Measurements from ENCODE around the gene FCGR1A.
"Not testable (repeated sequence)": the region's sequence is repeated elsewhere in the genome, so short reads cannot be mapped to it uniquely, and the experiment has no call there.

The FCGR1A gene

DNA sequence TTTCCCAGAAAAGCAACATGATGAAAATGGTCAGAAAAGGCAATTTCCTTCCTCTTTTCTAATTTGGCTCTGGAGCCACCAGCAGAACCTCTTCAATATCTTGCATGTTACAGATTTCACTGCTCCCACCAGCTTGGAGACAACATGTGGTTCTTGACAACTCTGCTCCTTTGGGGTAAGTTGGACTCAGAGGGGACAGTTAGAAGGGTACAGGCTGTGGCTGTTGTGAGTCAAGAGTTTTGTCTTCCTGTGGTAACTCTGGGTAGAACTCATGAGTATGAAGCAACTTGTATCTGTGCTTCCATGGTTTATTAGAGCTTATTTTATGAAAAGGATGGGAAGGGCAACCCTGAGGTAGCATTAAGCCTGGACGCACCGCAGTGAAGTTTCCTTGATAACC lies at the start of gene FCGR1A:
Gene FCGR1A, plus strand, starts transcription at position 95 of the 400 bp plus-strand sequence. Its CDS starts 50 bp downstream, at position 145.
- not testable (repeated sequence) for DNase-seq

DNA sequence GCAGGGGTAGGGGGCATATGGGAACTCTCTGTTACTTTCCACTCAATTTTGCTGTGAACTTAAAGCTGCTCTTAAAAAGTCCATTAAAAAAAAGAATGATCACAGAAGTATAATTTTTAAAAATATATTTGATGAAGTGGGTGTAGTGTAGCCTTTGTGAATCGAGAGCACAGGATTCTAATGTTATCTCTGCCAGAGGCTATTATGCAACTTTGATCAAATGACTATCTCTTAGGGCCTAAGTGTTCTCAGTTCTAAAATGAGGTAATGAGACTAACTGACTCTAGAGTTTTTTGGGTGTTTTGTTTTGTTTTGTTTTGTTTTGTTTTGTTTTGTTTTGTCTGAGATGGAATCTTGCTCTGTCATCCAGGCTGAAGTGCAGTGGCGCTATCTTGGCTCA lies 49.7 kb upstream of the FCGR1A start:
- DNase-seq = not testable (repeated sequence)

DNA sequence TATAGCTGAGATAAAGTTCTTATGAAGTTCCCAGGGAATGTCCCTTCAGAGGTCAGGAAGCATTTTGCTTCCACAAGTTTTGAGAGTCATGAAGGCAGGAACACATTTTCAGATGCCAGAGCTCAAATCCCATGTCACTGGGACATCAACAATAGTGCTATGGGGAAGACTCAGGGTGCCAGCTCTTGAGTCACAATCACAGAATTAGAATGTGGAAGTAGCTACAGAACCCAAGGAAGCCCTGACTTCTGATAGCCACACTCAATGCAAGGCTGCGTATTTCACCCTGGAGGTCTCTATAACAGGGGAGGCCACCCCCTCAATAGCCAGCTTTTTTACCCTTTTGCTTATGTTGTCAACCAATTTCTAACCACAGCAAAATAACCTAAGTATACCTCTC lies 47.8 kb upstream of the FCGR1A start:
- not testable (repeated sequence) for DNase-seq

DNA sequence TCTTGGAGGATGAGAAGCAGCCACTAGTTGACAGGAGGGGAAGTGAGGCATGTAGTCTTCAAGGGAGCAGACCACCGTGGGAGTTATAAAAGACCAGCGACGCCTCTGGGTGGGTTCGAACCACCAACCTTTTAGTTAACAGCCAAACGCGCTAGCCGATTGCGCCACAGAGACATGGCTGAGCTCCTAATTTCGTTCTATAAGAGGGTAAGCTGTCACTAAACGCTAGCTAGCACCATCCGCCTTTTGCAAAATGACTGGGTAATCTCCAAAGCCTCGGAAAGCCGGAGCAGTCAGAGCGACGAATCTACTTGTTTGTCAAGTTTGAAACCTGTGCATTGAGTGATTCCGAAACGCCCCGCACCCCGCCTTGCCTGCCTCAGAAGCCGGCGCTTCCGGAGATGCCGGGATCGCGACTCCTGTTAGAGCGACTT lies 42.3 kb upstream of the FCGR1A start:
- DNase-seq = peak; percentile 57

DNA sequence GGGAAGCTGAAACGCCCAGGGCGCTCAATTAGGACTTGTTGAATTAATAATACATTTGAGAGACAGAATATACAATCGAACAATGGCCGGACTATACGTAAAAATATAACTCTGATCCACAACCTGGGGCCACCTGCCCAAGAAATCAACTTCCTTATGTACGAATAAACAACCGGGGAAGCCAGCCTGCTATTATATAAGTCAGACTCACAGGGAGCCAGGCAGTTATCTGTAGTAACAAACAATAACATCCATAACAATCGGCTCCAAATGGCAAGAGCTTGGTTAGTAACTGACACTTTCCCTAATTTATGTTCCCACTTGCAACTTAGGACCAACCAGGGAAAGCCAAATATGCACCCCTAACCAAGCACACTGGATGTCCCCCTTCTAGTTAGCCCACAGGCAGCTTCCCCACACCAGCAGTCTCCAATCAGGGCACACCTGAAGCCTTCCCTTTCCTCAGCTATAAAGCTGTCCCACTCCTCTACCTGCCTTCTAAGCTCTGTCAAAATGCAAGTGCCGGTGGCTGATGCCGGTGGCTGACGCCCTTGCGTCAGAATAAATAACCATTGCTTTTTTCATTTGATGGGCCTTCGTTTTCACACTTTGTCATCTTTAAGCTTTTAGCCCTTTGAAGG lies 41.8 kb upstream of the FCGR1A start:
- DNase-seq = not testable (repeated sequence)

DNA sequence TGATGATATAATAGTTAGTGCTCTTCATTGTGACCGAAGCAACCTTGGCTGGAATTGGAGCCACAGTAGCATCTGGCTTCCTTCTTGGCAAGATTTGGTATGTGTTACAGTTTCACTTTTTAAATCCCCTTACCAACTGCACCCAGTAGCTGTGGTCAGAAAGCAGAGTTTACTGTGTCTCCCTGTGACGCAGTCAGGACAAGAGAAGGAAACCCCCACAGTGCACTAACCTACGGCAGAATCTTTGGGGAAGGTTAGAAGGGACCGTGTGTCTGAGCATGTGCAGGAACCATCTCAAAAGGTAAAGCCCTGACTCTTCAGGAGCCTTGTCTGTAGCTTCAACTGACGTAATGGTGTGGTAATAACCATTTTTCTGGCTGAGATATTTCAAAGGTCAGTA lies 40.6 kb upstream of the FCGR1A start:
- not testable (repeated sequence) for DNase-seq

DNA sequence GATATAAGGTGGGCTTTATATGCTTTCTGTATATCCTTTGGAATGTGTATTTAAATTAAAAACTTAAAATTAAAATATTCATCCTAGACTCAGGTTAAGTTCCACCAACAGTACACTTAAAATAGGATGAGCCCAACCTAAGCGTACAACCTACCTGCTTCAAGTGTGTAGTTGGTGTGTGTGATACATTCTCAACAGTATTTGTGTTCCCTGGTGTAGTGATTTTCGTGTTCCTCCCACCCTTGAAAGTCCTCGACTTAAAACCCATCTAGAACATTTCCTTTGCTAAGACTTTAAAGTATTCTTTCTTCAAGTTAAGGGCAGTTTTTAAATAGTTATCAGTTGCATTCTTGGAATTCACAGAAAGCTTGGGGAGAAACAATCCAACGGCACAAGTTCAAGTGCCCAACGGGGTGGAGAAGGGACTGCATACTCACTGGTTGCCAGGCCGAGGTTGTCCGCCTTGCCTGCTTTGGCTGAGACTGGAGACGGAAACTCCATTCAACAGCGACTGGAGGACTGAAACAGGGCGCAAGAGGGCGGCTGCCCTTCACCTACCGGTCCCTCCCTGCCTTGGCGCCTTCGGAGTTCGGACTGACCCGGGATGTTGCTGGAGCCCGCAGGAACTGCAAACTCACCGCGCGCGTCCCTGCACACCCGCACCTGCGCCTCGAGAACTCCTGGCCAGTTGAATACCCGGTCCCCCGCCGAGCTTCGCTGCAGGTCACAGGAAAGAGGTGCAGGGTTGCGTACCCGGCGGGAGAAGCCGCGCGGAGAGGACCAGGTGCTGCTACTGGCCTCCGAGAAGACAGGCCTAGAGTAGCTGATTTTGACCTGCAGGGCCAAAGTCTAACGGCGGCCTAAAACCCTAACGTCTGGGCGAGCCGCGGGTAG lies 35.8 kb upstream of the FCGR1A start:
- not testable (repeated sequence) for DNase-seq

DNA sequence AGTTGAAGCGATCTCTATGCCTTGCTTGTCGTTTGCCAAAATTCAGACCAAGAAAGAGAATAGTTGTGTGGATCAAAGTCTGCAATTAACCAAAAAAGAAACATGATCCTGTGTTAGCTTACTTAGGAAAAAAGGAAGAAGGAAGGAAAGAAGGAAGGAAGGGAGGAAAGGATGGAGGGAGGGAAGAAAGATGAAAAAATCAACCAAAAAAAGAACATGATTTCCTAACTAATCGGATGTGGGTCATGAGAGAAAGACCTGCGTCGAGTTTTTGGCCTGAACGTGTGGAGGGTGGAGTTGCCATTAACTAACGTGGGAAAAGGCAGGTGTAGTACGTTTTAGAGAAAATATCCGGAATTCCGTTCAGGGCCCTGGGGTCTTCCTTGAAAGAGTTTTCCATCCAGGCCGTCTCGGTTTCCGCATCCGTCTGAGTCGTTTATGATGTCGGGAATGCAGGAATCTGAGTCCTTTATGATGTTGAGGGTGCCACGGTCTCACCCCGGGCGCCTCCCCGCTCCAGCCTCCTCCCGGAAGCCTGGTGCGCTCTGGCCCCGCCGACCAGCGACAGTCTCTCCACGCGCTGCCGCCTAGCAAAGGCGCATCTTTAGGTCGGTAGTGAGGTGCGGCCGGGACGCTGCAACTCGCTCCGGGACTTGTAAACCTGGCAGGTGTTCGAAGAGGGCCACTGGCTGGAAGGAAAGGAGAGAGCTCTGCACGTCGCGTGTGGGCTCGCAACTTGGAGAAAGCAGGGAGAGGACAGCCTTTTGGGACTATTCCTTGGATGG lies 34.9 kb upstream of the FCGR1A start:
- DNase-seq = not testable (repeated sequence)

DNA sequence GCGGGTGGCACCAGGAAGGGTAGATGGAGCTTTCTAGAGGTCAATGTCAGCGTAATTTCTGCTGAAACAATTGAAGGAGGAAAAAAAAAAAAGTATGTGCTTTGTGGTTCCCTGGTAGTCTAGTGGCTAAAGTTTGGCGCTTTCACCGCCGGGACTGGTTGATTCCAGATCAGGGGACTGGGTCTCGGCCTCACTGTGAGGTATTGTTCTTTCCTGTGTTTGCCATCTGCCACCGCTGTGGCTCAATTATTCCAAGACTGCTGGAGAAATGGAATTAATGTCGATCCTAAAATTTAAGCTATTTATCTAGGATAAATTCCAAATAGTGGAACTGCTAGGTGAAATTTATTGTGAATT lies 34.4 kb upstream of the FCGR1A start:
- DNase-seq = not testable (repeated sequence)

DNA sequence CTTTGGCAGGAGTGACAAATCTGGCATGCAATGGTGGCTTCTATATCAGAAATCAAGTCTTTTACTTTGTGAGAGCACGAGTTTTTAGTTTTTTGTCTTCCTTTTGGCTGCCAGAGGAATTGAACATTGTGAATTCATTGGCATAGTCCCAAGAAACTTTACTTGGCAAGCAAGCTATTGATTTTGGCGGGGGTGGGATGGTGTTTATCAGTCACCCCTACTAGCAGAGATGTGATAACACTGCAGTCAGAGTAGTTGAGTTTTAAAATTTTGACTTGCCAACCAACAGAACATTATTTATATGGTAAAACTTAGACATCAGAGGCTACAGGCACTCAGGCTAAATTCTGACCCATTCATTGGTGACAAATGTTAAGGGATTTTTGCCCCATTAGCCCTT lies 31.9 kb upstream of the FCGR1A start:
- not testable (repeated sequence) for DNase-seq

DNA sequence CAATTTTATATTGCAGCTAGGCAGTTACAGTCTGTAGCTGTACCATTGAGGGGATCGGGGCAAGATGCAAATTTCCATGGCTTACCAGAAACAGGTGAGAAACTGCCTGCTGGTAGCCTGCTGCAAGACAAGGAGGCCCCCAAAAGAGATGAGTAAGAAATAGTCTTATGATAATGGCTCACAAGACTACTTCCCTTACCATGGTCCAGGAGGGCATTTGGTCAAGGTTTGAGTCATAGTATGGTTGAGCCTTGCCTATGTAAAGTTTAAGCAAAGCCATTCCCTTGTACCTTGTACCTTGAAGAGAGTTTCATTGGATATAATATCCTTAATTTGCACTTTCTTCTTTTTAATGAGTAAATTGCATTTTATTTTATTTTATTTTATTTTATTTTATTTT lies 30.3 kb upstream of the FCGR1A start:
- DNase-seq = not testable (repeated sequence)

DNA sequence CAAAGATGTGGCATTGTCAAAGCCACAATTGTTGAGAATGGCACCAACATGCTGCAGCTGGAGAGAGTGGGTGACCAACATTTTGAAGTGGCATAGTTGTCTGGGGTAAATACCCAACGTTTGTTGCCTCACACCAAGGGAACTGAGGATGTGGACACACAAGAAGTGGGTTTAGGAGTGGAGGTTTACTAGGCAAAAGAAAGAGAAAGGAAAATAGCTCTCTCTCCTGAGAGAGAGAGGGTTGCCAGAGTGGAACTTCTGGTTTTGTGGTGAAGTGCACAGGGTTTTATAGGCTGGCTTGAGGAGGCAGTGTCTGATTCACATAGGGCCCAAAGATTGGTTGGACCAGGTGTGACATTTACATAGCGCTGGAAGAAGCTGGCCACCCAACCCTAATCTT lies 29.0 kb upstream of the FCGR1A start:
- DNase-seq = not testable (repeated sequence)

DNA sequence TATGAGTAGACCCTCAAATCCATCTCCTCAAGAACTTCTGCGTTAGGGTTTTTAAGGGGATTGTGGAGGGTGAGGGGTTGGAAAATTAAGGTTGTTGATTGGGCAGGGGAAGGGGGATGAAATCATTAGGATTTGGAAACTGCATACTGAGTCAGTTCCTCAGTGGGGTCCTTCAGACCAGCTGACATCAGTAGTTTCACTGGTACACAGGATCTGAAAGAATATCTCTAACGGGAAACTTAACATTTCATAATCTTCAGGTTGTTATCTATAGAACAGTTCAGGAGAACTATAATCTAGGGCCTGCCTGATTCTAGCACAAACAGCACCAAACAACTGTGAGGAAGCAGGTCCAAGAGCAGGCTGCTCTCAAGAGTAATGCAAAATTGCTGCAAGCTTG lies 27.2 kb upstream of the FCGR1A start:
- not testable (repeated sequence) for DNase-seq

DNA sequence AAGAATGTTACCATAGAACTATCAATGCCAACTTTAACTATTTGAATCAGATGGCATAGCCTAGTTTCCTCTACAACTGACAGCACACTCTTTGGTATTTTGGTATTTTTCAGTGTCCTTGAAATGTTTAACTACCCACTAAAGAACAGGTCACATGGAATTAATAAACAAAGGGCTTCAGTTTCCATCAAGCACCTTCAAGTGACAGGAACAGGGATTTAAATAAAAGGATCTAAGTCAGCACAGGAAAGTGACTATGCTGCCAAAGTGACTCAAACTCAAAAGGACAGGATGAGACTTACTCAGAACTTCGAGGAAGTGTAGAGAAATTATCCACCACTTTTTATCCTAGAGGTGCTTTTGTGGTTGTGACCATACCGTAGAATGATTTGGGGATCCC lies 20.2 kb upstream of the FCGR1A start:
- not testable (repeated sequence) for DNase-seq

DNA sequence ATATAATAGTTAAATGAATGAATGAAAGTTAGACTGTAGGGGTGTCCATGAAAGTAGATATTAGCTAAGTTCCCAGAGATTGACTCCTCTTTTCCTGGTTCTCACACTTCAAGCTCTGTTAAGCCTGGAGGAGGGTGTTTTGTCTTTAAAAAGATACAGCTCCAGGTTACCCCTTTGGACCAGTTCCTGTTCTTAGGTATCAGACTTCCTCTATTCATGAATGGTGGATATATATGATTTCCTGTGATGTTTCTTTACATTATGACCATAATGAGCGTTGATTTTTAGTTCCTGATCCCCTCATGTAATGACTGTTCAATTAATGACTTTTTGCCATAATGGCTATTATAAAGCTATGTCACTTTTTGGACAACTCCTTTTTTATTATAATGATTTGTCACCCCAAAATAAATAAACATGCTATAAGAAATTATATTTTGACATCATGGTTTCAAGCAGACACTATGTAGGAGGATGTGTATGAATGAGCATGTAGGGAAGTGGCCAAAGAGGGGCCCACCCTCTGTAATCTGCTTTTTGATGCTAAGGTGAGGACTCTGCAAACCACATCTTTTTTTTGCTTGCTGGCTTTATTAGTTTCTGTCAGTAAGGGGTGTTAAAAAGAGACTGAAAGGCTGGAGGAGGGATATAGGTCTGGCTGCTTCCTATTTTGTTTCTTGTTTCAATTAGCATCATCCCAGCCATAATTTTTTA lies 18.2 kb upstream of the FCGR1A start:
- not testable (repeated sequence) for DNase-seq

DNA sequence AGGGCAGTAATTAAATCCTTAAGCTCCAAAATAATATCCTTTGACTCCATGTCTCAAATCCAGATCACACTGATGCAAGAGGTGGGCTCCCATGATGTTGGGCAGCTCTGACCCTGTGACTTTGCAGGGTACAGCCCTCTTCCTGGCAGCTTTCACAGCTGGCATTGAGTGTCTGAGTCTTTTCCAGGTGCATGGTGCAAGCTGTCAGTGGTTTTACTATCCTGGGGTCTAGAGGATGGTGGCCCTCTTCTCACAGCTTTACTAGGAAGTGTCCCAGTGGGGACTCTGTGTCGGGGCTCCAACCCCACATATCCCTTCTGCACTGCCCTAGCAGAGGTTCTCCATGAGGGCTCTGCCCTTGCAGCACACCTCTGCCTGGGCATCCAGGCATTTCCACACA lies 16.3 kb upstream of the FCGR1A start:
- not testable (repeated sequence) for DNase-seq

DNA sequence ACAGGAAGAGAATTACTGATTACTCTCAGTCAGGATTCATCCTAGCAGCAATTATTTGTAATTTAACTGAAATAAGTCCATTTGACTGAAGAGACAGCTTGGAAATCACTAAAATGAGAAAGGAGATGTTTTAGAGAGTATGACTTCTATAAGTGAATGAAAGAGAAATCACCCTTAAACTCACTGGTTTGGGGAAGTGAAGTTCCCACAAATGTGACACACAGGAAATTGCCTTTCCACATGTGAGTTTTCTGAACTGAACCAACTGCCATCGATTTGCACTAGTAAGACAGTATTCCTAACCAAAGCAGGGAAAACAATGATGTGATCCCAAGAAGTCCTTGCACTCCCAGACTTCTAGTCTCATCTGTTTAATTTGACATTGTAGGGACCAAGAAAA lies 13.3 kb upstream of the FCGR1A start:
- not testable (repeated sequence) for DNase-seq

DNA sequence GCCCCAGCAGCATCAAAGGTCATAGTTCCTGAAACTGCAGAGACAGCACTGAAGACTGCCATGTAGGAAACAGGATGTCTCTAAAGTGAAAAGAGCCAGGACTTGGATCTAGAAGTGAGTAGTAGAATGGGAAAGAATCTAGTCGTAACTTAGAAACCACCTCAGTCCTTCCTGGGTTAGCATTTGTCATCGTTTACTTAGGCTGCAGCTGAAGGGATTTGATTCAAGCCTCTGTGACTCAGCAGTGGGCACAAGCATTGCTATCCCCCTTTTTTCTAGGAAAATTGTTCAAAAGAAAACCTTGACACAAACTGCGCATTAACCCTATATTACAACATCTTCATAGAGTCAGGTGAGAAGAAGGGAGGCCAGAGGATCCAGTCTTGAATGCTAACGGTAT lies 11.8 kb upstream of the FCGR1A start:
- DNase-seq = not testable (repeated sequence)

DNA sequence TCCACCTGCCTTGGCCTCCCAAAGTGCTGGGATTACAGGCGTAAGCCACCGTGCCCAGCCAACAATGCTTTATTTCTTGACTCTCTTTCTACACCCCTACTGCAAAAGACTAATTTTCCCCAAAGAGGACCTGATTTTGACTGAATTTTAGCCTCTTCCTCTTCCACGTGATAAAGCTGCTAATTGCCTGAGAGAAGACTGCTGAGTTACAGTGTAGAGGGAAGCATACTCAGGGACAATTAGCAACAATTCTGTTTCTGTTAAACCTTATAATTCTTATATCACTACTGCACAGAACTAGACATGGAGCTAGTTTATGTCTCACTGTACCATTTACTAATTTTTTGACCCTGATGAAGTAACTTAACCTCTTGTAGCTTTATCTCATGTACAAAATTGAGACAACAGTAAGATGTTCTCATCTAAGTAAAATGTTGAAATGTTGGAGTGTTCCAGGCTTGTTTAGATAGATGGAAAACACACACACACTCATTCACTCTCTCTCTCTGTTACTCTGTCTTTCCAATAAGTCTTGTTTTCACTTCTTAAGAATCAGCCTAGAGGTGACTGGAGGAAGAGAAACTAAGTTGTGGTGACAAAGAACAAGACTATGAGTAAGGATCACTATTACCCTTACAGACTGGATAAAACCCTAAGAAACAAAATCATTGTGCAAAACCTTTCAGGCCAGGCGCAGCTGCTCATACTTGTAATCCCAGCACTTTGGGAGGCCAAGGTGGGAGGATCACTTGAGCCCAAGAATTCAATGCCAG lies 10.7 kb upstream of the FCGR1A start:
- DNase-seq = not testable (repeated sequence)

DNA sequence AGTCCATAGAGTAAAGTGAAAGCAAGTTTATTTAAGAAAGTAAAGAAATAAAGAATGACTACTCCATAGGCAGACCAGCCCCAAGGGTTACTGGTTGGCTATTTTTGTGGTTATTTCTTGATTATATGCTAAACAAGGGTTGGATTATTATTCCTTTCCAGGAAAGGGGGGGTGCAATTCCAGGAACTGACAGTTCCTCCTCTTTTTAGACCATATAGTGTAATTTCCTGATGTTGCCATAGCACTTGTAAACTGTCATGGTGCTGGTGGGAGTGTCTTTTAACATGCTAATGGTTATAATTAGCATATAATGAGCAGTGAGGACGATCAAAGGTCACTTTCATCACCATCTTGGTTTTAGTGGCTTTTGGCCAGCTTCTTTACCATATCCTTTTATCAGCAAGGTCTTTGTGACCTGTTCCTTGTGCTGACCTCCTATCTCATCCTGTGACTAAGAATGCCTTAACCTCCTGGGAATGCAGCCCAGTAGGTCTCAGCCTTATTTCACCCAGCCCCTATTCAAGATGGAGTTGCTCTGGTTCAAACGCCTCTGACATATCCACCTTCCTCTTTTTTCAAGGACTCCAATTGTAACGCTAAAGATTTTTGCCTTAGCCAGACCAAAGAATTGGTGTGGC lies 6.9 kb upstream of the FCGR1A start:
- not testable (repeated sequence) for DNase-seq

DNA sequence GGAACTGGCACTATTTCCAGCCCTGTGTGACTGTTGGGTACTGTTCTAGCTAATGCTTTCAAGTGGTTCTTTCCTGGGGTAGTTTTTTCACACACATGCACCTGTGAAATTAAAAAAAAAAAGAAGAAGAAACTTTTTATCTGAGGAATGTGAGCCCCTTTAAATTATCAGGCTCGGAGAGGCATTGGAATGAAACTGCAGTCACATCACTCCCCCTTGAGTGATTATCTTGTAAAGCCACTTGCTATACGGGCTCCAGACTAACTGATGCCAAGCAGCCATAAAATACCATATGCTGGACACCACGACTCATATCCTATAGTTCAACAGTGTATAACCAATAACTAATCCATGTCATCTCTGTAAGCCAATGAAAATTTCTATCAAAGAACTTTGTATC lies 5.4 kb upstream of the FCGR1A start:
- DNase-seq = not testable (repeated sequence)

Measured in CD4-positive, alpha-beta T cell treated with Interleukin-12 subunit alpha and Interleukin-12 subunit beta, for 1 hour (primary cell).